ENCODE results near the gene GANAB.

Gene GANAB

DNA sequence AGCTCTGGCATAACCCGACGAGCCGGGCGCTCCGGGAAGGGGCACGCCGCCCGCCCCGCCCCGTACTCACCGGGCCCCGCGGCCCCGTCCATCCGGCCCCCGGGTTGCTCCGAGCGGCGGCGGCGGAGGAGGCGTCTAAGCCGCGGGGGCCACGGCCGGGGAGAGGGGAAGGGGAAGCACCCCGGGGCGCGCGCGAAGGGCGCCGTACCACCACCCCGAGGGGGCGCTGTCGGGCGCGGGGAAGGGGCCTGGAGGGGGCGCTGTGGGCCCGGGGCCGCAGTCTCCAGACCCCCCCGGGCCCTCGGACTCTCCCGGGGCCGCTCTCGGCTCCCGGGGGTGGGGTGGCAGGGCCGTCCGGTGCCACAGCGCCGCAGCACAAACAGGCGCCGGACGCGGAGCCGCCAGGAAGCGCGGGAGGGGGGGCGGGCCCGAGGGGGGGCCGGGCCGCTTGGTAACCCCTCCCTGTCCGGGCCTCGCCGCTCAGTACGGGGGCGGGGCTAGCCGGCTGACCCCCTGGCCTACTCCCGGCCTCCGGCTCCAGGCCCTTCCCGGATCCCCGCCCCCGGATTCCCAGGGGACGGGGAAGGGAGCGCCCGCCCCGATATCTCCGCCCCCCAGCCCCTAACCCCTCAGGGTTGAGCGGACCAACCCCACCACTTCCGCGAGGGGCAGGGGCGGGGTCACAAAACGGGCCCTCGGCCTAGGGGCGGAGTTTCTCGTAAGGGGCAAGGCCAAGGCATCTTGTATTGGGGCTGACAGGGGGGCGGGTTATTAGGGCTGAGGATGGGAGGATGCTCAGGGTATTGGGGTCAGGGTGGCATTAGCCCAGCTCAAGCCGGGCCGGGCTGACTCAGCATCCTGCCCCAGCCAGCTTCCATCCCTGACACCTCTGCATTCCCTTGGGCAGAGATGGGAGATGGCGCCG, 33.8 kb downstream of the GANAB start, which contains the start of the genes EML3 and ROM1:
EML3 (minus strand) TSS at position 410 of the 925 bp plus-strand sequence; CDS start at position 92, 318 bp downstream.
ROM1 (plus strand) TSS at position 892 of the 925 bp plus-strand sequence; CDS start at position 917, 25 bp downstream.
- H3K4me3 ChIP-seq (ENCODE audit: low read depth, low read length) = peak within 1 kb of the TSS; percentile 85
- DNase-seq (ENCODE audit: low read depth) = peak; percentile 93
- TF ChIP-seq, protein P1, sequence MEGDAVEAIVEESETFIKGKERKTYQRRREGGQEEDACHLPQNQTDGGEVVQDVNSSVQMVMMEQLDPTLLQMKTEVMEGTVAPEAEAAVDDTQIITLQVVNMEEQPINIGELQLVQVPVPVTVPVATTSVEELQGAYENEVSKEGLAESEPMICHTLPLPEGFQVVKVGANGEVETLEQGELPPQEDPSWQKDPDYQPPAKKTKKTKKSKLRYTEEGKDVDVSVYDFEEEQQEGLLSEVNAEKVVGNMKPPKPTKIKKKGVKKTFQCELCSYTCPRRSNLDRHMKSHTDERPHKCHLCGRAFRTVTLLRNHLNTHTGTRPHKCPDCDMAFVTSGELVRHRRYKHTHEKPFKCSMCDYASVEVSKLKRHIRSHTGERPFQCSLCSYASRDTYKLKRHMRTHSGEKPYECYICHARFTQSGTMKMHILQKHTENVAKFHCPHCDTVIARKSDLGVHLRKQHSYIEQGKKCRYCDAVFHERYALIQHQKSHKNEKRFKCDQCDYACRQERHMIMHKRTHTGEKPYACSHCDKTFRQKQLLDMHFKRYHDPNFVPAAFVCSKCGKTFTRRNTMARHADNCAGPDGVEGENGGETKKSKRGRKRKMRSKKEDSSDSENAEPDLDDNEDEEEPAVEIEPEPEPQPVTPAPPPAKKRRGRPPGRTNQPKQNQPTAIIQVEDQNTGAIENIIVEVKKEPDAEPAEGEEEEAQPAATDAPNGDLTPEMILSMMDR (IDR thresholded peaks at IDR 0.05; ENCODE audit: low read depth, low read length) = peak; percentile 86
- TF ChIP-seq MYC (IDR thresholded peaks at IDR 0.05; ENCODE audit: low read depth, low read length) (no peak; the same call in 1 of the 2 replicates), POLR2A (IDR thresholded peaks at IDR 0.05; ENCODE audit: extremely low read depth, insufficient read length) (no peak)
- TF ChIP-seq, protein P2, sequence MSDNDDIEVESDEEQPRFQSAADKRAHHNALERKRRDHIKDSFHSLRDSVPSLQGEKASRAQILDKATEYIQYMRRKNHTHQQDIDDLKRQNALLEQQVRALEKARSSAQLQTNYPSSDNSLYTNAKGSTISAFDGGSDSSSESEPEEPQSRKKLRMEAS (IDR thresholded peaks at IDR 0.05; ENCODE audit: low read depth, low read length) = no peak

DNA sequence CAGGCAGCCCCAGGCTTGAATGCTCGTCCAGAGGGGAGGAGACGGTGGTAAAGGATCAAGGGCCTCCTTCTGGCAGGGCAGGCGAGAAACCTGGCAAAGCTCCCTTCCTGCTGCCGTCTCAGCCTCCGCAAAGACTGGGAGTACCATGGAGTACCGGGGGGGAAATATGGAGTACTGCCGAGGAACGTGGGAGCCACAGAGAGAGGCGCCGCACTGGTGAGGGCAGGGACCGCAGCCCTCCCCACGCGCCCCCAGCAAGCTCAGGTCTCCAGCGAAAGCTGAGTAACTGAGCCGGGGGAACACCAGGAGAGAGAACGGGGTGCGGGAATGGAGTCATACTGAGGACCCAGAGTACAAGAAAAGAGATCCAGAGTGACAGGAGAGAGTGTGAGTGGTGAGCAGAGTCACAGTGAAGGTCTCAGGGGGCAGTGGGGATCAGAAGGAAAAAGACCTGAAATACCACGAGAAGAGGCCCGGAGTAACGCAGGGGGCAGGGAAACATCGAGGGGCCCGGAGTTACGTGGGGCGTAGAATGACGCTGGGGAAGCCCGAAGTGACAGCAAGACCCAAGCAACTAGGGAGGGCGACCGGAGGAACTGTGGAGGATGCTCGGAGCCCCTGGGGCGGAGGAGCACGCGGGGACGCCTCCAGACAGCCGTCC, 34.6 kb downstream of the GANAB start:
- peak; percentile 76 for DNase-seq (ENCODE audit: low read depth)
- H3K4me3 ChIP-seq (ENCODE audit: low read depth, low read length) = peak overlapping the region; percentile 85
- peak; percentile 21 for TF ChIP-seq POLR2A (IDR thresholded peaks at IDR 0.05; ENCODE audit: extremely low read depth, insufficient read length)
- TF ChIP-seq, protein P1 (IDR thresholded peaks at IDR 0.05; ENCODE audit: low read depth, low read length) = no peak
- TF ChIP-seq, protein P2 (IDR thresholded peaks at IDR 0.05; ENCODE audit: low read depth, low read length) = peak; percentile 24; the same call in 1 of the 2 replicates

DNA sequence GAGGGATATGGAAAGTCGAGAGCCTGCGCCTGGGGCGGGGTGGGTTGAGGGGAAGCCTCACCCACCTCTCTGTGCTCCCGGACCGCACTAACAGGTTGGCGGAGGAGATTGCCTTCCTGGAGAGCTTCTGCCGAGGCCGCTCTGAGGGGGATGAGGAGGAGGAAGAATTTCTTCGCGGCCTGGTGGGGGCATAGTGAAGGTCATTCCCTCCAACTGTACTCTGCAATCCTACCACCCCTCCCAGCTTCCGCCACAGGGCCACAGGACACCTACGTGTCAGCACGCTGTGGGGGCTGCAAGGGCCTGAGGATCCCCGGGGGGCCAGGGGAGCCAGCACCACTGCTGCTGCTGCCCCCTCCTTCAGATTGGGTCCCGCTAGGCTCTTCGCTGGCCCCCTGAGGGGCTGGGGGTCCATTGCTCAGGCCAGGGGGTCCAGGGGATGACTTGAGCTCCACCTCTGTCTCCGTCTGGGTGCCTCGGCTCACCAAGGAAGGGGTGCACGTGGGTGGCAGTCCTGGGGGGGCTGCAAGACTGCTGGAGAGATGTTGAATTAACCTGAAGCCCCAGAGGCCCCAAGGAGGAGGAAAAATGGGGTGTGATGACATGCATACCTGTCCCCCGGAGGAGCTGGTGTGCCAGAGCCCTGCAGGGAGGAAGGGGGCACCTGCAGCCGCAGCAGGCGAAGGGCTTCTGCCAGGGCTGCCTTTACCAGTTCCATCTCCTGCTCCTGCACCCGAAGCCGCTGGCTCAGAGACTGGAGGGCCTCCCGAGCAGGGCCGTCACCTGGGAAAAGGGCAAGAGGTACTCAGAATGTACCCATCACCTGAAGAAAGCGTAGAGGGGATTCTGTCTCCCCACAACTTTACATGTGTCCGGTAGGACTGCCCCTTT, 35.4 kb downstream of the GANAB start:
- DNase-seq (ENCODE audit: low read depth) = no peak
- peak overlapping the region; percentile 85 for H3K4me3 ChIP-seq (ENCODE audit: low read depth, low read length)
- TF ChIP-seq, protein P1 (IDR thresholded peaks at IDR 0.05; ENCODE audit: low read depth, low read length) = no peak
- TF ChIP-seq, protein P2 (IDR thresholded peaks at IDR 0.05; ENCODE audit: low read depth, low read length) = no peak
- TF ChIP-seq MYC (IDR thresholded peaks at IDR 0.05; ENCODE audit: low read depth, low read length) = no peak
- no peak for TF ChIP-seq POLR2A (IDR thresholded peaks at IDR 0.05; ENCODE audit: extremely low read depth, insufficient read length)

DNA sequence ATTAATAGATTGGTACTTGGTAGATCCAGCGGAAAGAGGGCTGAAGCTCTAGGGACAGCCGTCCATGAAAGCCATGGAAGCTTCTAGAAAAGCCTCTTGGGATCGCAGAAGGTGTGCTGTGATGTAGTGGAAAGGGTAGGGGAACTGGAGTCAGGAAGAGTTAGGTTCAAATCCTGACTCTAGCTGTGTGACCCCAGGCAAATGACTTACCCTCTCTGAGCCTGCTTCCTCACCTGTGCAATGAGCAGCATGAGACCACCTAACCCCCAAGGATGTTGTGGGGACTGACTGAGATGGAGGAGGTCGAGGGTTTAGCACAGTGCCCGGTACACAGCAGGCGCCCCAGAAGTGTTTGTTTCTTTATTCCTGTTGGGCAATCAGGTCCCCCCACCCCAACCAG, 36.0 kb downstream of the GANAB start:
- TF ChIP-seq POLR2A (IDR thresholded peaks at IDR 0.05; ENCODE audit: extremely low read depth, insufficient read length) (no peak), MYC (IDR thresholded peaks at IDR 0.05; ENCODE audit: low read depth, low read length) (no peak)
- TF ChIP-seq, protein P1 (IDR thresholded peaks at IDR 0.05; ENCODE audit: low read depth, low read length) = no peak
- TF ChIP-seq, protein P2 (IDR thresholded peaks at IDR 0.05; ENCODE audit: low read depth, low read length) = no peak
- H3K4me3 ChIP-seq (ENCODE audit: low read depth, low read length) = no peak overlapping the region
- DNase-seq (ENCODE audit: low read depth) = no peak

DNA sequence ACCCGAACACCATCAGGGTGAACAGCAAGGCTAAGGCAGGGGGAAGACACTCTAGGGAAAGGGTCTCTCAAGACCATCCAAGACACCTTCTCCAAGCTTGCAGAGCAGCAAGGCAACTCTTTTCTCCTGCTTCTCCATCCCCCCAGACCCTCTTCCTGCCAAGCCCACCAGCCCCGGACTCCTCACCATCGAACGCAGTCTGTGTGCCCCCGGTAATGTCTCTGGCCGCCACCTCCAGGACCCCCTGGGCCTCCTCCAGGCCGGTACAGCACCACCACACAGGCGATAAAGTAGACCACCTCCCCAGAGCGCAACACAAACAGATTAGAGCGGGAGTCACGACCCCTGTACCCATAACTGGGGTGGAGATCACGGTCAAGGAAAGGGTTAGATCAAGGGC, 37.6 kb downstream of the GANAB start:
- TF ChIP-seq, protein P1 (IDR thresholded peaks at IDR 0.05; ENCODE audit: low read depth, low read length) = no peak
- TF ChIP-seq, protein P2 (IDR thresholded peaks at IDR 0.05; ENCODE audit: low read depth, low read length) = no peak
- TF ChIP-seq POLR2A (IDR thresholded peaks at IDR 0.05; ENCODE audit: extremely low read depth, insufficient read length) (no peak), MYC (IDR thresholded peaks at IDR 0.05; ENCODE audit: low read depth, low read length) (no peak)
- no peak overlapping the region for H3K4me3 ChIP-seq (ENCODE audit: low read depth, low read length)
- DNase-seq (ENCODE audit: low read depth) = no peak
